ENCODE results near the gene MCF2L2.

- TF ChIP-seq POLR2A (IDR thresholded peaks at IDR 0.05; ENCODE audit: low read depth, low read length) (no peak), POLR2AphosphoS5 (IDR thresholded peaks at IDR 0.05; ENCODE audit: low read depth, low read length) (no peak), POU2F2 (IDR thresholded peaks at IDR 0.05; ENCODE audit: low read depth, low read length) (no peak), TAF1 (IDR thresholded peaks at IDR 0.05; ENCODE audit: low read depth, low read length) (no peak), SPI1 (IDR thresholded peaks at IDR 0.05; ENCODE audit: low read depth, low read length) (no peak)
Observed at GRCh38 chr3:183159333-183159732, 269.1 kb downstream of the MCF2L2 start.

Data from GM12891 (cell line).